GM21515 (cell line): Measurements from ENCODE around the gene NSUN2.

Source experiments
- ATAC-seq: cut with Tn5 transposase; IDR thresholded peaks from one replicate; pipeline ENCODE4 v1.9.1; 2021; ENCODE audit not compliant: unreplicated experiment

NSUN2 gene

DNA sequence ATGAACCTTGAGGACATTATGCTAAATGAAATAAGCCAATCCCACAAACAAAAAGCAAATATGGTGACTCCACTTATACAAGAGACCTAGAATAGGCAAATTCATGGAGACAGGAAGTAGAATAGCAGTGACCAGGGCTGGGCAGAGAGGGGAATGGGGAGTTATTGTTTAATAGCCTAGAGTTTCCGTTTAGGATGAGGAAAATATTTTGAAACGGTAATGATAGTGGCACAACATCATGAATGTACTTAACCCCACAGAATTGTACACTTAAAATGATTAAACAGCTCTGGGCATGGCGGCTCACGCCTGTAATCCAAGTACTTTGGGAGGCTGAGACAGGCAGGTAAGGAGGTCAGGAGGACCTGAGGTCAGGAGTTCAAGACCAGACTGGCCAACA, 65.8 kb downstream of the NSUN2 start:
- no peak for ATAC-seq

DNA sequence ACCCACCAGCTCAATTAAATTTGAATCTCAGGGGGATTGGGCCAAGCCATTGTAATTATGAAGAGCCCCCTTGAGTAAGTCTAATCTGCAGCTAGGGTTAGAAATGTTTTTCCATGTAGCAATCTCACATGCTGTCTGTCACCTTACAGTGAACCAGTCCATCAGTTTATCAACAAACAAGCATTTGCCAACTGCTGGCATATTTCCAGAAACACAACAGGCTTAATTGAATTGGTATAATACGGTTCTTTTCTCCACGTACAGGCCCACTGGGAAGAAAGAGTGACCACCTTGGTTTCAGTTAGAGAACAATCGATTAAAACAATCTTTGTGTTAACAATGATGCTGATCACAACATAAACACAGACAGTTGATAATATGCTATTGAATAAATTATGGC, 67.4 kb downstream of the NSUN2 start:
- no peak for ATAC-seq

DNA sequence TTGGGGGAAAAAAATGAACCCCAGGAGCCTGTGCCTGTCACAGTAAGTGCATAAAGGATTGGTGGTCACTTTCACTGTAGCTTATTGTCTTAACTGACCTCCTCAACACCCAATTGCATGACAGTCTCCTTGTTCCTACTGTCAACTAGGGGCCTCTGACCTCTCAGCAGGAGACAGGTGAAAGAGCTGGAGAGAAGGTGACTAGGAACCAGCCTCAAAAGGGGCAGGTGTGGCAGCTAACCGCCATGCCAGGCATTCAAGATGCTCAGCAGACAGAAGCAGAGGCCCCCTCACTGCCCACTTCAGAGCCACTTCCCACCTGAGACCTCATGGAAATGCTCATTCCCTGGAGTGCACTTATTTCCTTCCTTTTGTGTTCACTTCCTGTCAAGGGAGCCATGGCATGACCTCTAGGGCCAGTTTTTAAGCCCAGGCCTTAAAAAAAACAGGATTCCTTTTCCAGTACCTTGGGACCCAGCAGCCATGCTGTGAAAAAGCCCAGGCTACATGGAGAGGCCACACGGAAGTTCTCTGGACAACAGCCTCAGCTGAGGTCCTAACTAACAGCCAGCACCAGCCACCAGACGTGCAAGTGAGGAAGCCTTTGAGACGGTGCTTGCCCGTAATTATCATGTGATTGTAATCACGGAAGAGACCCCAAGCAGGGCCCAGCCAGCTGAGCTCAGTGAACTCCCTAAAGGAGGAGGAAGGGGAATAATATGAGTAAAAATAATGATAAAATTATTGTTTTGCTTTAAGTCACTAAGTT, 74.9 kb downstream of the NSUN2 start:
- ATAC-seq, result no peak

DNA sequence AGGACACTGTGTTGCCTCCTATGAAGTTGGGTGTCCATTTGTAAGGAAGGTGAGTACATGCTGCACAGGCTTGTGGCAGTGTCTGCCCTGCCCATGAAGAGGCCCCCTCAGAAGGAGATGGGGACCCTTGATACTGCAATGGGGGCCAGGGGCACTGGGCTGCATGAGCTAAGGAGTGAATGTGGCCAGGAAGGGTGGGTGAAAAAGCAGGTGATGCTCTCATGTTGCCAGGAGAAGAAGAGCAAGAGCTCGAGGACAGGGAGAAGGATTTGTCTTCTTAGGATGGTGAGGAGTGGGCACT, 76.1 kb downstream of the NSUN2 start:
- ATAC-seq, result no peak

DNA sequence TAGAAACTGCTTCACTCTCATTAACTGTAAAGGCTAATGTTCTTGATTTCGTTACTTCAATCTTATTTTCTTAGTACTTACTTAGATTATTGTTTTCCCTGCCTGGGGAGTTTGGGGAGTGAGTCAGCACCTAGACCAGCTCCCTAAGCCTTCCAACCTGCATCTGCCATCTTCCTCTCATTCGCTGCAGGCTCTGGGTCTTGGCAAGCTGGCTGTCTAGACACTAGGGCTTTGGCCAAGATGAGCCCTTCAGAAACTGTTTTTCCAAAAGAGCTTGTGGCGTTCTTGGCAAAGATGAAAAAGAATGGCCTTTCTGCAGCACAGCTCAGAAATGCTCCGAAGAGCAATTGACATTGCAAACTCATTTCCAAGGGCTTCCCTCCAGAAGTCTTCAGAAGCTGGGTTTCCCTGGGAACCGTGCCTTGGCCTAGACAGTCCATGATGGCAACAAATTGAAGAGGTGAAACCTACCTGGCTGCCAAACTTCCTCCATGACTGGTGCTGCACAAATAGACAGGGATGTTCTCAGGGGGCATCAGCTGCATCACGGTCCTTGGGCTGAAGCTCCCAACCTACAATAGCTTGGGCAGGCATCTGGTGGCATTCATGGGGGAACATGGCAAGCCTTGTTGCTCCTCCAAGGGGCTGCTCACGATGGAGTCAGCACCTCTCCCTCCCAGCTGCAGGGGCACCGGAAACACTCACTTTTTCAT, 76.6 kb downstream of the NSUN2 start:
- ATAC-seq, result no peak

DNA sequence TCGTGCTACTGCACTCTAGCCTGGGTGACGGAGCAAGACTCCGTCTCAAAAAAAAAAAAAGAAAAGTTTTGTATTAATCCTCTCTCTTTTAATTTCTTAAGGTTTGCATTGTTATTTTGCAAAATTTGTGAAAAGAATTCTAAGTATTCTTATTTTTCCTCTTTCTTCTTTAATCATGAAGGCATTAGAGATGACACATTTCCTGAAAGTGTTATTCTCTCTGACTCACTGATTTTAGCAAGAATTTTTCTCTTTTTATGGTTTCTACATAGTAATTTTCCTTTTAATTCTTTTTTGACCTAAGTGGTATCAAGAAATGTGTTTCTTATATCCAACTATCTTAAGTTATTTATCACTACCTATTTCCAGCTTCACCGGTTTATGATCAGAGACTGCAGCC, 78.0 kb downstream of the NSUN2 start:
- no peak for ATAC-seq

DNA sequence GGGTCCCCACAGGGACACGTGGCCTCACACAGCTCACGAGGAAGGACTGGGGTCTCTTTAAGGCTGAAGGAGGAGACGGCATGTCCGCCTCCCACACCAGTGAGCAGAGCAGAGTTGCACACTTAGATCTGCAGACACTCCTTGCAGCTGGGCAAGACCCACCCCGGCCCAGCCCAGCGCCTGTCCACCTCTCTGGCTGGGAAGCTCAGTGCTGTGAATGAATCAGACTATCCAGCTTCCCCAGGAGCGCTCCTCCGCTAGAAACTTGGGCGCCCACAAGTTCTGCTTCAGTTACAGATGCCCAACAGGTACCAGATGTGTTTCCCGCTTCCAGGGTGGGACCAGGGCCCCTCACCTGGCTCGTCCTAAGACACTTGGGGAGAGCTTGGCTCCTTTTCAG, 78.9 kb downstream of the NSUN2 start:
- ATAC-seq, result no peak

DNA sequence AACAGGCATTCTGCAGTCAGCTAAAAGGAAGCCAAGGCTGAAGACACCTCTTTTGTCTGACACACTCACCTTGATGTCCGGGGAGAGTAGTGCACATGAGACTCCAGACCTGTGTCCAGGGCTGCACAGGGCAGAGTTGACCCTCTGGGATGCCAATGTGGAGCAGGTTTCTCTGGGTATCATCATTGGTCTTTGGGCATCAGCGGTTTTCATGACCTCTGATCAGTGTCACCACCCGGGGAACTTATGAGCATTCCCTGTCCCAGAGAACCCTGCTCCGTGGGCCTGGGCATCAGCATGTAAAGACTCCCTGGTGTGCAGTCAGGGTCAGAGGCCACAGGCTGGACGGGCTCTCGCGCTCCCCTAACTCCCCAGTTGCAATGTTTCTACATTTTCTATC, 80.2 kb downstream of the NSUN2 start:
- ATAC-seq, result no peak

DNA sequence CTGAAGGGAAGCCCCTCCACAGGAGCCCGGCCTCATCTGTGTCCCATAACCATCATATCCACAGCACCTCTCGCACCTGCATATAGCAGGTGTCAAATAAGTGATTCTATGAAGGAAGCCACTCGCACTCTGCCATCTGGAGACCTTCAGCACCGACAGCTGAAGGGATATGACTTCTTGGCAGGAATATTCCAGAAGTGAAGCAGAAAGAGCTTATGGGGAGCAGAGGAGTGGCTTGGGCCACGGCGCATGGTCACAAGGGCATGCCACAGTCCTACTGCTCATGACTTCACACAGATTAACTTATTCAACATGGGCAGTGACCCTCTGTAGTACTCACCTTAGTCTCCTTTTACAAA, 80.9 kb downstream of the NSUN2 start:
- ATAC-seq, result no peak

DNA sequence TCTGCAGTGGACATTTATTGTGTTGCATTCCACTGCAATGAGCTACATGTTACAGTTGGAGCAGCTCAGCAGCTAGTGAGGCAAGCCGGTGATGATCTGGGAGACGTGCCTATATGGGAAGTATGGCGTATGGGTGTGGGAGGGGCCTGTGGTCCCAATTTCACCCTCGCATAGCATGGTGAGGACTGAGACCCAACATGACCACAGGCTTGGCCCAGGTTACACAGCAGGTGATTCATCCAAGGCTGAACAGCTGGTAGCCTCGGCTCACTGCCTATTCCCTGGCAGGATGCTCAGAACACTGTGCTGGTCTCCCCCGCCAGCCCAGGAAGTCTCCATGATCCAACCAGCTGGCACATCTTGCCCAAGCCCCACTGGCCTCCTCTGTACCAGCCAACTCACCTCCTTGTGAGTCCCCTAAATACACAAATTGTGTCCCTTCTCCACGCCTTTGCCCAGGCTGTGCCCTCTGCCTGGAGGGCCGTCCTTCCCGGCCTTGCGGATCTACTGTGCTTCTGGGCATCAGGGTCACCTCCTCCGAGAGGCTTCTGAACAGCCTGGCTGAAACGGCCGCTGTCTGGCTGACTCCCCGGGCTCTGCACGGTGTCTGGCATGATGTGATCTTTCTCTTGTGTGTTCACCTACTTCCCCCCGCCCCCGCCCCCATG, 81.4 kb downstream of the NSUN2 start:
- no peak for ATAC-seq

DNA sequence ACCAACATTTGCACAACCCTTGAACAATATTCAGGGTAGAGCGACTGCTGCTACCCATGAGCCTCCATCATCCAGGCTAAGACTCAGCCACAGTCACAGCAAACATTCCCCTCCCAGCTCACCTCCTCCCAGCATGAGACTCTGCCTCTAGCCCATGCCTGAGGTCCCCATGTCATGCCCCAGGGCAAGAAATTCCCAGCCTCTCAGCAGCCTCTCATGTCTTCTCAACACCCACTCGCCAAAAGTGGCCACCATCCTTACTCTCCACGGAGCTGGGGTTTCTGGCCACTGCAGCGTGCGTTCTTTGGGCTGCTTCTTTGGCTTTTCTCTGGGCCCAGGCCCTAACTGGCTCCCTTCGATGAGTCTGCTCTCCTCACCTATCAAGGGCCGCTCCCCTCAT, 82.2 kb downstream of the NSUN2 start:
- ATAC-seq, result no peak
